ENCODE data around the gene CENPX.

The CENPX gene

GRCh38 chr17:82008941-82009405 lies 13.7 kb downstream of the CENPX start:
- Histone ChIP-seq H3K27me3 (no peaks in the 10 kb centered on the region), H3K9me3 (no peaks in the 10 kb centered on the region), H3K4me1 (peaks cover 29% of the 10 kb centered on the region), H3K4me3 (ENCODE audit: low read depth, low read length) (no peak overlapping the region), H3K36me3 (peaks cover 5% of the 10 kb centered on the region; the same call in 1 of the 2 replicates)
- DNase-seq = no peak
- TF ChIP-seq CTCF (IDR thresholded peaks at IDR 0.05; ENCODE audit: low read depth, low read length) = no peak

GRCh38 chr17:82008258-82008940 lies 14.3 kb downstream of the CENPX start:
- no peak overlapping the region for H3K4me3 ChIP-seq (ENCODE audit: low read depth, low read length)
- H3K4me1 ChIP-seq = peaks cover 29% of the 10 kb centered on the region
- no peaks in the 10 kb centered on the region for H3K27me3 ChIP-seq
- TF ChIP-seq CTCF (IDR thresholded peaks at IDR 0.05; ENCODE audit: low read depth, low read length) = no peak
- peaks cover 5% of the 10 kb centered on the region for H3K36me3 ChIP-seq
- DNase-seq = no peak
- no peaks in the 10 kb centered on the region for H3K9me3 ChIP-seq

GRCh38 chr17:82007495-82008257 lies 15.0 kb downstream of the CENPX start:
- no peak for TF ChIP-seq CTCF (IDR thresholded peaks at IDR 0.05; ENCODE audit: low read depth, low read length)
- Histone ChIP-seq H3K4me3 (ENCODE audit: low read depth, low read length) (no peak overlapping the region), H3K9me3 (no peaks in the 10 kb centered on the region), H3K36me3 (peaks cover 5% of the 10 kb centered on the region), H3K4me1 (peaks cover 29% of the 10 kb centered on the region), H3K27me3 (no peaks in the 10 kb centered on the region)
- no peak for DNase-seq

GRCh38 chr17:82007228-82007494 lies 15.5 kb downstream of the CENPX start:
- no peak for DNase-seq
- no peak overlapping the region for H3K4me3 ChIP-seq (ENCODE audit: low read depth, low read length)
- TF ChIP-seq CTCF (IDR thresholded peaks at IDR 0.05; ENCODE audit: low read depth, low read length) = no peak
- H3K27me3 ChIP-seq = no peaks in the 10 kb centered on the region
- H3K9me3 ChIP-seq = no peaks in the 10 kb centered on the region
- H3K36me3 ChIP-seq = peaks cover 5% of the 10 kb centered on the region
- peaks cover 24% of the 10 kb centered on the region for H3K4me1 ChIP-seq

GRCh38 chr17:82006468-82007227 lies 16.0 kb downstream of the CENPX start:
- H3K4me3 ChIP-seq (ENCODE audit: low read depth, low read length) = no peak overlapping the region
- peak; percentile 73 for DNase-seq
- TF ChIP-seq CTCF (IDR thresholded peaks at IDR 0.05; ENCODE audit: low read depth, low read length) = no peak
- peaks cover 23% of the 10 kb centered on the region for H3K4me1 ChIP-seq
- no peaks in the 10 kb centered on the region; the same call in none of the 2 replicates for H3K36me3 ChIP-seq
- H3K9me3 ChIP-seq = no peaks in the 10 kb centered on the region
- H3K27me3 ChIP-seq = no peaks in the 10 kb centered on the region

All from BE2C (cell line).